HG03469 (cell line): ENCODE data around the gene SAPCD2.
"Not testable (repeated sequence)": the region's sequence is repeated elsewhere in the genome, so short reads cannot be mapped to it uniquely, and the experiment has no call there.

Experiments used
- ATAC-seq: cut with Tn5 transposase; IDR thresholded peaks from one replicate; pipeline ENCODE4 v1.9.1; 2021; ENCODE audit warnings: mild to moderate bottlenecking, moderate library complexity, moderate number of reproducible peaks; ENCODE audit not compliant: unreplicated experiment

The SAPCD2 gene

GRCh38 chr9:137066096-137066861 is 4.1 kb downstream of the SAPCD2 start:
- no peak for ATAC-seq

- ATAC-seq: no peak
Observed at GRCh38 chr9:137065336-137065967, 4.9 kb downstream of the SAPCD2 start.

GRCh38 chr9:137064880-137065164 is 5.5 kb downstream of the SAPCD2 start:
- ATAC-seq: no peak

DNA sequence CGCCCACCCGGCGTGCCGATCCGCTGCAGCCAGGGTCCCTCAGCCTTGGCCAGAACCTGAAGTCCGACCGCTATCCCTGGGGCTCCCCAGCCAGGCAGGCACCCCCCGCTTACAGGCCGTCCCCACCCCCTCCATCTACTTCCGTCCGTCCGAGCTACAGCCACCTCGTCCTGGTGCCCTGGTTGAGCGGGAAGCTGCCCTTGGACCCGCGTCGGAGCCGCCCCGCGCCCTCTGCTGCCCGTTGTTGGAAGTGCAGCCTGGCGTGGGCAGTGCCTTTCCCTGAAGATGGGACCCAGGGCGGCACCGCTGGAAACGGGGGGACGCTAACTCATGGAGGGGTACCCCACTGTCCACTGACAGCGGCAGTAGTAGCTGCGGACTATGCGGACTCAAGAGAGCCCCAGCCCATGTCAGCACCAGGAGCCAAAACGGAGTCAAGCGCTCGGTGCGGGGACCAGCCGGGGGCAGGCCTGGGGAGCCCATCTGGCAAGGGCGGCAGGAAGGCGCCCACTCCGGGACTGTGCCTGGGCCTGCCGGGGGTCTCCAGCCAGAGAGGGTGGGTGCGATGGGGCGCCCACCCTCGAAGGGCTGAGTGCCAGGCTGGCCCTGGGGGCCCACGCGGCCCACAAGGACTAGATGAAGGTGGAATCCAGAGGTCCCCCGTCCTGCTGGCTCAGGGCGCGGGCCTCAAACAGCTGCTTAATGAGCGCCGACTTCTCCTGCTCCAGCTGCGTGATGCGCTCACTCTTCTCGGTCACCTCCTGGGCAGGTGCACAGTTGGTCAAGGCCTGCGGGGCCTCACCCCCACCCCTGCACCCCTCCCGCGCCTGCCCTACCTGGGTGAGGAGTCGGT is 6.1 kb downstream of the SAPCD2 start:
- no peak for ATAC-seq

GRCh38 chr9:137063311-137064026 is 6.9 kb downstream of the SAPCD2 start:
- ATAC-seq: no peak

GRCh38 chr9:137062798-137063197 is 7.6 kb downstream of the SAPCD2 start:
- not testable (repeated sequence) for ATAC-seq

GRCh38 chr9:137062384-137062783 is 8.0 kb downstream of the SAPCD2 start:
- no peak for ATAC-seq

GRCh38 chr9:137058521-137059234 is 11.7 kb downstream of the SAPCD2 start:
- ATAC-seq: no peak

GRCh38 chr9:137057545-137057944 is 12.8 kb downstream of the SAPCD2 start:
- ATAC-seq: no peak

GRCh38 chr9:137056739-137057415 is 13.5 kb downstream of the SAPCD2 start:
- no peak for ATAC-seq

- no peak for ATAC-seq
Observed at GRCh38 chr9:137055385-137056364, 14.7 kb downstream of the SAPCD2 start.

- ATAC-seq: no peak
Observed at GRCh38 chr9:137054932-137055384, 15.4 kb downstream of the SAPCD2 start.

DNA sequence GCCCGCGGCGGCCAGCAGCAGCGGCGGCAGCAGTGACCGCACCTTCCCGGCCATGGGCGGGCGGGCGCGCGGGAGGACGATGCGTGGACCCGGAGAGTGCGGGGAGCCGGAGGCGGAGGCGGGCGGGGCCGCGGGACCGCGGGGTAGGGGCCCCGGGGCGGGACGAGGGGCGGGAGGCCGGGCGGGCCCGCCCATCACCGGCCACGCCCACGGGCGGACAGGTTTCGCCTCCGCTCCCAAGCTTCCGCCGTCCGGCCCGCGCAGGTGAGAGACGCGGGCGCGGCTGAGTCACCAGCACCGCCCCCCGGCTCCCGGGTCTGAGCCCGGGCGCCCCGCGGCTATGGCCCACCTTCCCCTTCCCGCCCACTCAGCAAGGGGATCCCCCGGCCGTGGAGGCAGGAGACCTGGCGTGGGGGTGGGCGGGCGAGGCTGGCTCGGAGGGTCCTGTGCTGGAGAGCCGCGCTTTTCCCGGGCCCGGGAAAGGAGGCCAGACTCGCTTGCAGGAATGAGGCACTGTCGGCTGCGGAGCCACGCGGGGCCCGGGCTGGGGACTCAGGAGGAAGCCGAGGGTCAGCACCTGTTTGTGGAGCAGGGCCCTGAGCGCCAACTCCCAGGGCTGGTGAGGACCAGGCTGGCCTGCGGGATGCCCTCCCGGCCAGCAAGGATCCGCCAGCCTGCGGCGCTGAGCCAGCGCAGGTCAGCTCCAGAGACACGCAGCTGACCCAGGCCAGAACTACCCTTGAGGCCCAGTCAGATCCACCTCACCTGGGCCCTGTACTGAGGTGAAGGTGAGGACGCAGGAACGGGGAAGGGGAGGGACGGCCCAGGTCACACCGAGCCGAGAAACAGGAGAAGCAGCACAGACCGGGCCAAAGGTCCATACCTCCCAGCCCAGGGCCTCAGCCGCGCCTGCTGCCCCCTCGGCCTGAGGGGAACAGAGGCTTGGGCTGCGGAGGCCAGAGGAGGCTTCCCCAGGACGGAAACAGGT is 16.1 kb downstream of the SAPCD2 start, which contains the start of gene ENTPD2:
Gene ENTPD2 (minus strand): TSS at position 118 of the 988 bp plus-strand sequence. CDS start 64 bp downstream, at position 54.
- no peak for ATAC-seq

- ATAC-seq: no peak
Observed at GRCh38 chr9:137052998-137053943, 17.1 kb downstream of the SAPCD2 start.

GRCh38 chr9:137052293-137052692 is 18.1 kb downstream of the SAPCD2 start:
- ATAC-seq: no peak

DNA sequence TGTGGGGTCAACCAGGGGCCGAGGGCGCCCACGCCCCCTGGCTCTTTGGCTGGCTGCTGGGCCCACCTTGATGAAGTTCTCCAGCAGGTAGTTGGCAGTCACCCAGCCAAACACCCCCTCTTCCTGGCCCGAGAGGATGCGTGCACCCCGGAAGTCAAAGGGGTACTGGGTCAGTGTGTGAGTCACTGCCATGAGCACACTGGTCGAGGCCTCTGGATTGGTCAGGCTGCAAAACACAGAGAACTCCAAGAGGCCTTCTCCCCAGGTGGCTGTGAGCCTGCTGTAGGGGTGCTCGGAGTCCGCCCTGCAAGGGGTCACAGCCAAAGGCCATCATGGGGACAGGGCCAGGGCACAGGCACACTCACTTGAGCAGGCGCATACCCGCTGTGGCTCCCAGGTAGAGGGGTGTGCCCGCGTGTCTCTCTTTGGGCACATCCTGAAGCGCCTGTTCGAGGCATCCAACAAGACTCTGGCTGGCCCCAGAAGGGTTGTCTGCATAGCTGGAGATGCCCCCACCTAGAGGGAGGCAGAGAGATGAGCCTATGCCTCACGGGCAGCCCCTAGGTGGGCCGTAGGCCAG is 19.1 kb downstream of the SAPCD2 start:
- ATAC-seq: no peak
